ENCODE measurements around the gene KMT5B.
A peak's percentile ranks its signal among the peaks of the same experiment; 100 is the strongest.

The KMT5B gene

DNA sequence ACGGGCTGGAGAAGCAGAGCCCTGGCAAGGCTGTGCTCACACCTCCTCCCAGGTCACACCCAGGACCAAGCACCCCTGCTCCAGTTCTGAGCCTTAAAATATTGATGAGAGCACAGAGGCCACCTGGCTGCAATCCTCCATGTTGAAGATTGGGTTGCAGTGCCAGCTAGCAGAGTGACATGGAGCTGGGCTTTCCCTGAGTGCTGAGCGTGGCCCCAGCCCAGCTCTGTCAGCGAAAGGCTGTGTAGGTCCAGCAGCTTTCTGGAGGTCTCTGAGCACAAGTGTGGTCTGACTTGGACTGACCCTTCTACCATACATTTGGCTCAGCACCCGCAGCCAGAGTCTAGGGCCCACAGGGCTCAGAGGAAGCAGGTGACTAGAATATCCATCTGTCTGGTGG, 87.9 kb downstream of the KMT5B start:
- Histone ChIP-seq H3K27me3 (ENCODE audit: insufficient read depth, low read length) (no peaks in the 10 kb centered on the region), H3K4me3 (ENCODE audit: low read length) (no peak overlapping the region), H3K9me3 (ENCODE audit: low read length) (peaks cover 4% of the 10 kb centered on the region), H2AFZ (ENCODE audit: low read depth, low read length) (no peak overlapping the region), H3K36me3 (ENCODE audit: insufficient read depth, low read length) (no peaks in the 10 kb centered on the region), H3K4me1 (ENCODE audit: insufficient read depth, low read length) (peaks cover 8% of the 10 kb centered on the region)

DNA sequence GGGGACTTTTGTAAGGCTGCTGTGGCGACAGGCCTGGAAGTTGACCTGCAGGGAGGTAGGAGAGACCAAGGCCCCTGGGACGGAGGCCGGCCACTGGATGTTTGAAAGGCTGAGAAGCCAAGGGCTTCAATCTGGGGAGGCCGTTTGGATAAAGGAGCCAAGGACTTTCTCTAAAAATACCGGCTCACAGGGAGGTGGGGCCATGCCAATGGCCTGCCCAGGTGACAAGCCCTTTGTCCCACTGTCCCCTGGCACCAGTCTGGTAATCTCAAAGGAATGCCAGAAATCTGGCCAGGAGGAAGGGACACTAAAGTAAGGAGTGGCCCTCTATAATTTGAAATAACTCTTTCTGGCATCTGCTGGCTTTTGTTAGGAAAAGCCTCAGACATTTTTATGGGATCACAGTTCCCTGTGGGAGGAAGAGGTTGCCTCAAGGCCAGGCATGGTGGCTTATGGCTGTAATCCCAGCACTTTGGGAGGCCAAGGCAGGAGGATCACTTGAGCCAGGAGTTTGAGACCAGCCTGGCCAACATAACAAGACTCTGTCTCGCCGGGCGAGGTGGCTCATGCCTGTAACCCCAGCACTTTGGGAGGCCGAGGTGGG, 90.1 kb downstream of the KMT5B start:
- Histone ChIP-seq H3K9me3 (ENCODE audit: low read length) (no peaks in the 10 kb centered on the region), H3K36me3 (ENCODE audit: insufficient read depth, low read length) (no peaks in the 10 kb centered on the region), H3K4me1 (ENCODE audit: insufficient read depth, low read length) (peaks cover 21% of the 10 kb centered on the region), H3K4me3 (ENCODE audit: low read length) (no peak overlapping the region), H2AFZ (ENCODE audit: low read depth, low read length) (no peak overlapping the region), H3K27me3 (ENCODE audit: insufficient read depth, low read length) (no peaks in the 10 kb centered on the region)

DNA sequence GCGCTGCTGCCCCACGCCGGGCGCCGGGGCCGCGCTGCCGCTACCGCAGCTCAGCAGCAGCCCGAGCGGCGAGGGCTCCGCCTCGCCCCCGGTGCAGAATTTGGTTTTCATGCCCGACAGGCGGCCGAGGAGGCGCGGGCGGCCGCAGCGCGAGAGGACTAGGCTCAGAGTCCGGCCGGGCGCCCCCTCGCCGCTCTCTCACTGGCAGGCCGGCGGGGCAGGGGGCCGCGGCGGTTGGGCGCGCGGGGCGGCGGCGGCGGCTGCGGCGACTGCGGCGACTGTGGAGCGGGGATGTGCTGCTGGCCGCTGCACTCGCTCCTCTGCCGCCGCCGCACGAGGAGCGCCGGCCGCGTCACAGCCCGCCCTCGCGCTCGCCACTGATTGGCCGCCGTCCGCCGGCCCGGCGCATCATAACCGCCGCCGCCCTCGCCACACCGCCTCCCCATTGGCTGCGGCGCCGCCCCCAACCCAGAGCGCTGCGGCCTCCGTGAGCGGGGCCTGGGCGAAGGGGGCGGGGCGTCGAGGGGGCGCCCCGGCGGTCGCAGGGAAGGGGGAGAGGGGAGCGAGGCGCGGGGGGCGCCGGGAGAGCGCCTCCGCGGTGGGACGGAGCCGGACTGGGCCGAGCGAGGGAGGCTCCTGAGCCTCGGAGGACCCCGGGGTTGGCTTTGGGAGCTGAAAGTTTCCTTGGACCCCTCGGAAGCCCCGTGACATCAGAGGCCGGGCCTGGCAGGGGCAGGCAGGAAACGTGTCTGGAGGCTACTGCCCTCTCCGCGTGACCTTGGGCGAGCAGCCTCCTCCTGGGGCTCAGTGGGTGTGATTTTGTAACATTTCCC, 91.8 kb downstream of the KMT5B start, which contains the start of gene CHKA:
TSS of gene CHKA (minus strand) at position 322 of the 833 bp plus-strand sequence. CDS start at position 111, 211 bp downstream.
- H3K27me3 ChIP-seq (ENCODE audit: insufficient read depth, low read length) = no peaks in the 10 kb centered on the region
- peaks cover 21% of the 10 kb centered on the region for H3K4me1 ChIP-seq (ENCODE audit: insufficient read depth, low read length)
- no peaks in the 10 kb centered on the region for H3K9me3 ChIP-seq (ENCODE audit: low read length)
- H3K36me3 ChIP-seq (ENCODE audit: insufficient read depth, low read length) = no peaks in the 10 kb centered on the region
- peak within 1 kb of the TSS; percentile 95 for H2AFZ ChIP-seq (ENCODE audit: low read depth, low read length)
- H3K4me3 ChIP-seq (ENCODE audit: low read length) = peak within 1 kb of the TSS; percentile 93

DNA sequence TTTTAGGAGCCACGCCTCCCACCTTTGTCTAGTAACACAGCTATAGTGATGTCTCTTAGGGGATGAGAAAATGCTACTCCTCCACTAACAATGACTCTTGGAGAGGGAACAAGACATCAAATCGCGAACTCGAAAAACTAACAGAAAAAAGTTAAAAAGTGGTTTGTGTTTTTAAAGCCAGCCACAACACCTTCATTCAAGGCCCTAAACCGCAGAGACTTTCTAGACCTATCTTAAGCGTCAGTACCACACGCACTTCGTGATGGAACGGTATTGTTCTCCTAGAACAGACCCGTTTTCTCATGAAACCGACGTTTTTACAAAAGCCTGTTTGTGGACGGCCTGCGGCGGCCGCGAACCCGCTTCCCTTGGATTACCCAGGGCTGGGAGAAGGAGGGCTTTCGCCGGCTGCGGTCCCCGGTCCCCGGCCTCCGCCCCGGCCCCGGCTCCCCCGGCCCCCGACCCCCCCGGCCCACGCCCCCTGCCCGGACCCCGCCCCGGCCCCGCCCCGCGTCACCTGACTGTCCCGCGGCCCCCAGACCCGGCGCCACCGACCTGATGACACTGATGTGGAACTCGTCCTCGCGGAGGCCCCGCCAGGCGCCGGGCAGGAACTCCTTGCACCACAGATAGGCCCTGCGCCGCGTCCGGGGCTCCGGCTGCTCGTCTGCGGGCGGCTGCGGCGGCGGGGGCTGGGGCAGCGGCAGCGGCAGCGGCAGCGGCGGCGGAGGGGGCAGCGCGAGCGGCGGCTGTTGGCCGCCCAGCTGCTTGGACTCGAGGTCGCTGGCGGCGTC, 92.6 kb downstream of the KMT5B start:
- Histone ChIP-seq H3K4me1 (ENCODE audit: insufficient read depth, low read length) (peaks cover 21% of the 10 kb centered on the region), H3K27me3 (ENCODE audit: insufficient read depth, low read length) (no peaks in the 10 kb centered on the region), H3K9me3 (ENCODE audit: low read length) (no peaks in the 10 kb centered on the region), H3K4me3 (ENCODE audit: low read length) (peak overlapping the region; percentile 93), H2AFZ (ENCODE audit: low read depth, low read length) (peak overlapping the region; percentile 8), H3K36me3 (ENCODE audit: insufficient read depth, low read length) (no peaks in the 10 kb centered on the region)

DNA sequence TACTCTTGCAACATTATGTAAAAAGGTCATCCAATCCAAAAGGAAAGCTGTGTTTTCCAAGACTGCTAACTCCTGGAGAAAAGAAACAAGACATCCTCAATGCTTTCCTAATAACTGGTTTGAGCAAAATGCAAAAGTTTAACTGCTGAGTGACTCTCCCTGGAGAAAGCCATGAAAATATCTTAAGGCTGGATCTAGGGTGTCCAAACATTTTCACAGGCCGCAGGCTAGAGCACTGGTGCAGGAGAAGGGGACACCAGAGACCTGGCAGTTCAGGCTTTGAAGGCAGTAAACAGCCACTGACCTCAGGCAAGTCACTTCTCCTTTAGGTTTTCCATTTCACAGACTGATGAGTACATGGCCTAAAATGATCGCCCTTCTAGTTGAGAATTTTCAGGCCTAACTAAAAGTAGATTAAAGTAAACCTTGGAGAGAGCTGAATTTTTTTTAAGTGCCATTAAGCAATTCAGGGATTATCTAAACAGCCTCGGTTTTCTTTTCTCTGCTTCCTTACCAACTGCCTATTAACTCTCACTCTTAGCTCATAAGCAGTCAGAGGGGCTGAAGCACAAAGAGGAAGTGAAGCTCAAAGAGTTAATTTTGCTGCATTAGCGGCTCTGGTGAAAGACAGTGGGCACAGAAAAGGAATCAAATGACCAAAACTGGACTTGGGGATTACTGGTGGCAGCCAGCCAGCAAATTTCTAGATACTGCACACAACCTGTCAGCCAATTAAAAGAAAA, 94.2 kb downstream of the KMT5B start:
- Histone ChIP-seq H3K4me3 (ENCODE audit: low read length) (peak overlapping the region; percentile 16), H3K27me3 (ENCODE audit: insufficient read depth, low read length) (no peaks in the 10 kb centered on the region), H3K4me1 (ENCODE audit: insufficient read depth, low read length) (peaks cover 21% of the 10 kb centered on the region), H2AFZ (ENCODE audit: low read depth, low read length) (no peak overlapping the region), H3K36me3 (ENCODE audit: insufficient read depth, low read length) (no peaks in the 10 kb centered on the region), H3K9me3 (ENCODE audit: low read length) (no peaks in the 10 kb centered on the region)

DNA sequence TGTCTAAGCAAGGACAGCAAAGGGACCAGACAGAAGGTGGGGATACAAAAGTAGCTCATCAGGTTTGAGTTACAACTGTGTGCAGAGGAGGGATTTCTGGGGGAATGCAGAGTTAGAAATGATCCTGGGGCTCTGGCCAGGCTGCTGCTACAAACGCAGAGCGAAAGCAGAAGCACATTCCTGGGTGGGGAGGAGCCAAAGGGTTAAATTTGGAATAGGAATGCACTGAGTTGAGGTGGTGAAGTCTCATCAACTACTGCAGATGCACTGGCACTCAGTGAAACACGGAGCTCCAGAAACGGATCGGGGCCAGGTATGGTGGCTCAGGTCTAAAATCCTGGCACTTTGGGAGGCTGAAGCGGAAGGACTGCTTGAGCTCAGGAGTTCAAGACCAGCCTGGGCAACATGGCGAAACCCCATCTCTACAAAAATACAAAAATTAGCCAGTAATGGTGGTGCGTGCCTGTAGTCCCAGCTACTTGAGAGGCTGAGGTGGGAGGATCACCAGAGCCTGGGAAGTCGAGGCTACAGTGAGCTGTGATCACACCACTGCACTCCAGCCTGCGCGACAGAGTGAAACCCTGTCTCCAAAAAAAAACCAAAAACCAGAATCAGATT, 95.1 kb downstream of the KMT5B start:
- Histone ChIP-seq H3K36me3 (ENCODE audit: insufficient read depth, low read length) (no peaks in the 10 kb centered on the region), H3K27me3 (ENCODE audit: insufficient read depth, low read length) (no peaks in the 10 kb centered on the region), H2AFZ (ENCODE audit: low read depth, low read length) (no peak overlapping the region), H3K9me3 (ENCODE audit: low read length) (no peaks in the 10 kb centered on the region), H3K4me3 (ENCODE audit: low read length) (no peak overlapping the region), H3K4me1 (ENCODE audit: insufficient read depth, low read length) (peaks cover 21% of the 10 kb centered on the region)

DNA sequence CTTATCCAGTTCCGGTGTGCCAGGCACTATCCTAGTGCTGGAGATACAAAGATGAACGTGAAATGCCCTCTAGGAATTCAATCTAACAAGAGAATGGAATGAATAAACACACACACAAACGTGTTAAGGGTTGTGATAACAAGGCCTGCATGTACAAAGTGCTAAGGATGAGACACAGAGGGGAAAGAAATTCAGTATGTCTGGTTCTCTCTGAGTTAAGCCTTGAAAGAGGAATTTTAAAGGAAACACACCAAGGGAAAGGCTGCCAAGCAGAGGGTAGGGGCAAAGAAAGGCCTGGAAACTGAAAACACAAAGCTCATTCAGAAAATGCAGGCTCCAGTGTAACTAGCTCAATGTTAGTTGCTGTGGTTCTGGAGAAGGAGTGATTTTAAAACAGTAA, 96.1 kb downstream of the KMT5B start:
- Histone ChIP-seq H2AFZ (ENCODE audit: low read depth, low read length) (no peak overlapping the region), H3K36me3 (ENCODE audit: insufficient read depth, low read length) (peaks cover 3% of the 10 kb centered on the region), H3K4me1 (ENCODE audit: insufficient read depth, low read length) (peaks cover 18% of the 10 kb centered on the region), H3K4me3 (ENCODE audit: low read length) (no peak overlapping the region), H3K9me3 (ENCODE audit: low read length) (no peaks in the 10 kb centered on the region), H3K27me3 (ENCODE audit: insufficient read depth, low read length) (no peaks in the 10 kb centered on the region)

DNA sequence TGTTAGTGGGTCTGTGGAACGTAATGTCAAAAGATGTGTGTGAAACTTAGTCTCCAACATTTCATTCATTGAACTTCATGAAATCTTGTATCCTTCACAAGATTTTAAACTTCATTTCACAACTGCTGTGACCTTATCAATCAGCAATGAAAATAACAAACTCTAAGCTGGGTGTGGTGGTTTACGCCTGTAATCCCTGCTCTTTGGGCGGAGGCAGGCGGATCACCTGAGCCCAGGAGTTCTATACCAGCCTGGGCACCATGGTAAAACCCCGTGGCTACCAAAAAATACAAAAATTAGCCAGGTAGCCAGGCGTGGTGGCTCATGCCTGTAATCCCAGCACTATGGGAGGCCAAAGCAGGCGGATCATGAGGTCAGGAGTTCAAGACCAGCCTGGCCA, 97.0 kb downstream of the KMT5B start:
- Histone ChIP-seq H2AFZ (ENCODE audit: low read depth, low read length) (no peak overlapping the region), H3K9me3 (ENCODE audit: low read length) (no peaks in the 10 kb centered on the region), H3K36me3 (ENCODE audit: insufficient read depth, low read length) (peaks cover 4% of the 10 kb centered on the region), H3K27me3 (ENCODE audit: insufficient read depth, low read length) (no peaks in the 10 kb centered on the region), H3K4me3 (ENCODE audit: low read length) (no peak overlapping the region), H3K4me1 (ENCODE audit: insufficient read depth, low read length) (peaks cover 13% of the 10 kb centered on the region)

DNA sequence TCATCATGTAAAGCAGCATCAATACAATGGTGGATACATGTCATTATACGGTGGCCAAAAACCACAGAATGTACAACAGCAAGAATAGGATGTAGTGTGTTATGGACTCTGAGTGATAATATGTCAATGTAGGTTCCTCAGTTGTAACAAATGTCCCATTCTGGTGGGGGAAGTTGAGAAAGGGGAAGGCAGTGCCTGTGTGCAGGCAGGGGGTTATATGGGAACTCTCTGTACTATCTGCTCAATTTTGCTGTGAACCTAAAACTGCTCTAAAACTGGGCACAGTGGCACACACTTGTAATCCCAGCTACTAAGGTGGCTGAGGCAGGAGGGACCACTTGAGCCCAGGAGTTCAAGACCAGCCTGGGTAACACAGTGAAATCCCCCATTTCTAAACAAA, 97.8 kb downstream of the KMT5B start:
- Histone ChIP-seq H3K27me3 (ENCODE audit: insufficient read depth, low read length) (no peaks in the 10 kb centered on the region), H3K4me1 (ENCODE audit: insufficient read depth, low read length) (peaks cover 13% of the 10 kb centered on the region), H2AFZ (ENCODE audit: low read depth, low read length) (no peak overlapping the region), H3K9me3 (ENCODE audit: low read length) (no peaks in the 10 kb centered on the region), H3K36me3 (ENCODE audit: insufficient read depth, low read length) (peaks cover 4% of the 10 kb centered on the region), H3K4me3 (ENCODE audit: low read length) (no peak overlapping the region)

DNA sequence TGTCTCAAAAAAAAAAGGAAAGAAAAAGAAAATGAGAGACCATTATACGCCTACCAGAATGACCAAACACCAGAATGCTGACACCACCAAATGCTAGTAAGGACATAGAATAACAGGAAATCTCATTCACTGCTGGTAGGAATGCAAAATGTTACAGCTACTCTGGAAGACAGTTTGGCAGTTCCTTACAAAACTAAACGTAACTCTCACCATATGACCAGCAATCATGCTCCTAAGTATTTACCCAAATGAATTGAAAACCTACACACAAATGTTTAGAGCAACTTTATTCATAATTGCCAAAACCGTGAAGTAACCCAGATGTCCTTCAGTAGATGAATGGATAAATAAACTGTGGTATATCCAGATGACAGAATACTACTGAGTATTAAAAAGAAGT, 99.1 kb downstream of the KMT5B start:
- no peaks in the 10 kb centered on the region for H3K9me3 ChIP-seq (ENCODE audit: low read length)
- H3K27me3 ChIP-seq (ENCODE audit: insufficient read depth, low read length) = no peaks in the 10 kb centered on the region
- H3K4me1 ChIP-seq (ENCODE audit: insufficient read depth, low read length) = peaks cover 5% of the 10 kb centered on the region
- no peak overlapping the region for H3K4me3 ChIP-seq (ENCODE audit: low read length)
- peaks cover 4% of the 10 kb centered on the region for H3K36me3 ChIP-seq (ENCODE audit: insufficient read depth, low read length)
- H2AFZ ChIP-seq (ENCODE audit: low read depth, low read length) = no peak overlapping the region

DNA sequence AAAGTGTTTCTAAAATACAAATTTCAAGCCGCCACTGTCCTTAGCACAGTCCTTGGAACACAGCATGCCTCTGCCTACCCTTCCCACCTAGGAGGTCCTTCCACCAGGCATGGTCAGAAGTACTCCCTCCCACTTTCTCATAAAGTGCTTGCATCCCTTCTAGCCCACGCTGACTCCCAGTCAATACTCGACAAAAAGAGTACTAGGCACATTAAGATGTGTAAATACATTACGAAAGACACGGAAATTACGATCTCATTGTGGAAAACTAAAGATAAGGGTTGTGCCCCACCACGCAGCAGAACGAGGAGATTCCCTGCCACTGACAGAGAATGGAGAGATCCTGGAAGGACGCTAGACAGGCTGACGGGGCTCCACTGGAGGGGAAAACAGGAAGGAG, 105.4 kb downstream of the KMT5B start:
- Histone ChIP-seq H3K9me3 (ENCODE audit: low read length) (peaks cover 2% of the 10 kb centered on the region), H3K36me3 (ENCODE audit: insufficient read depth, low read length) (peaks cover 6% of the 10 kb centered on the region), H3K4me1 (ENCODE audit: insufficient read depth, low read length) (no peaks in the 10 kb centered on the region), H3K27me3 (ENCODE audit: insufficient read depth, low read length) (no peaks in the 10 kb centered on the region), H3K4me3 (ENCODE audit: low read length) (no peak overlapping the region), H2AFZ (ENCODE audit: low read depth, low read length) (no peak overlapping the region)

DNA sequence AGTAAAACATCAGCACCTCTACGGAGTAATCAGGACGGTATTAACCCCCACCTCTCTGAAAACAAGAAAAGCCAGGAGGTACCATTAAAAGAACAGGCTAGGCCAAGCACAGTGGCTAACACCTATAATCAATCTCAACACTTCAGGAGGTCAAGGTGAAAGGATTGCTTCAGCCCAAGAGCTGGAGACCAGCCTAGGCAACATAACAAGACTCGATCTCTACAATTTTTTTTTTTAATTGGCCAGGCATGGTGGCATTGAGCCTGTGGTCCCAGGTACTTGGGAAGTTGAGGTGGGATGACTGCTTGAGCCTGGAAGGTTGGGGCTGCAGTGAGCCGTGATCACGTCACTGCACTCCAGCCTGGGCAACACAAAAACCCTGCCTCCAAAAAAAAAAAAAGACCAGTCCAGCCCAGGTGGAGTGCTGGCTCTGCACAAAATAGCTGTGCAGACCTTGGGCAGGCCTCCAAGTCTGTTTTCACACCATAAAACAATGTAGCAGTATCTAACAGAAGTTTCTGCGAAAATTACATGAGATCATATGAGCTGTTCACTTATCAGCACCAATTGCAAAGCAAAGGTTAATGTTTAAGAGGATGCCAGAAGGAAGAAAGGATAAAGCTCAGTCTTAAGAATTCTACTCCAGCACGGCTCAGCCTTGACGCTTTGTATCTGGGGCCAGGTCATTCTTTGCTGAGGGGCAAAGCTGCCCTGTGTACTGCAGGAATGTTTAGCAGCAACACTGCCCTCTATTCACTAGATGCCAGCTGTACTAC, 106.7 kb downstream of the KMT5B start:
- H3K9me3 ChIP-seq (ENCODE audit: low read length) = peaks cover 2% of the 10 kb centered on the region
- H3K27me3 ChIP-seq (ENCODE audit: insufficient read depth, low read length) = no peaks in the 10 kb centered on the region
- no peaks in the 10 kb centered on the region for H3K4me1 ChIP-seq (ENCODE audit: insufficient read depth, low read length)
- no peak overlapping the region for H3K4me3 ChIP-seq (ENCODE audit: low read length)
- no peak overlapping the region for H2AFZ ChIP-seq (ENCODE audit: low read depth, low read length)
- peaks cover 2% of the 10 kb centered on the region for H3K36me3 ChIP-seq (ENCODE audit: insufficient read depth, low read length)

Data from neuron (in vitro differentiated cells).